ENCODE results near the gene SPACA9.

DNA sequence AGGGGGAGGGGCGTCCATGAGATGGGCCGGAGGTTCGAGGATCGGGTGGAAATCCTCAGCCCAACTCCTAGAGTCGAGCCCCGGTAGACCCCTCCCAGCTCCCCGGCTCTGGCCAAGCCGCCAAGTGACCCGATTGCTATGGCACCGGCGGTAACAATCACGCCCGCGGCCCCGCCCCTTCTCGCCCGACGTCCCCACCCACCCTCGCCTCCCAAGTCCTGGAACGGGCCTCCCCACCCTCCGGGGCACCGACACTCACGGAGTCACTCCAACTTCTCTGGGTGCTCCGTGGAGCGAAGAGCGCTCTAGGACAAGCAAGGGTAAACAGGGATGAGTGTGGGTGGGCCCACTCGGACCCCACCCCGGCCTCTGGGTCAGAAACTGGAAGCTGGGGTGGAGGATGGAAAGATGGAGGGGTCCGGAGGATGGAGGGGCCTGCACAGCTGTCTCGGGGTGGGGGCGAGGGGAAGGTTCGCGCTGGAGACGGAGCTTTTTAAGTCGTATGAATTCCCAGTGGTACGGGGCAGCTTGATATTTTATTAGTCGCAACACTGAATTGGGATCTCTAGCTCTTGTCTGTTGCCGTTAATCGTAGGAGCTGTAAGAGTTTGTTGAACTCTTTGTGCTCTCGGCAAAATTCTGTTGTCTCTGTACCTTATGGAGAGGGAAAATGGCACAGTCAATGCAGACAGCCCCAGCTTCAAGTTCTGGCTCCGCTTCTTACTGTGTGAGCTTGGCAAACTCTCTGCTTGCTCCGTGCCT is at the start of gene SPACA9:
- TF ChIP-seq, protein P1, sequence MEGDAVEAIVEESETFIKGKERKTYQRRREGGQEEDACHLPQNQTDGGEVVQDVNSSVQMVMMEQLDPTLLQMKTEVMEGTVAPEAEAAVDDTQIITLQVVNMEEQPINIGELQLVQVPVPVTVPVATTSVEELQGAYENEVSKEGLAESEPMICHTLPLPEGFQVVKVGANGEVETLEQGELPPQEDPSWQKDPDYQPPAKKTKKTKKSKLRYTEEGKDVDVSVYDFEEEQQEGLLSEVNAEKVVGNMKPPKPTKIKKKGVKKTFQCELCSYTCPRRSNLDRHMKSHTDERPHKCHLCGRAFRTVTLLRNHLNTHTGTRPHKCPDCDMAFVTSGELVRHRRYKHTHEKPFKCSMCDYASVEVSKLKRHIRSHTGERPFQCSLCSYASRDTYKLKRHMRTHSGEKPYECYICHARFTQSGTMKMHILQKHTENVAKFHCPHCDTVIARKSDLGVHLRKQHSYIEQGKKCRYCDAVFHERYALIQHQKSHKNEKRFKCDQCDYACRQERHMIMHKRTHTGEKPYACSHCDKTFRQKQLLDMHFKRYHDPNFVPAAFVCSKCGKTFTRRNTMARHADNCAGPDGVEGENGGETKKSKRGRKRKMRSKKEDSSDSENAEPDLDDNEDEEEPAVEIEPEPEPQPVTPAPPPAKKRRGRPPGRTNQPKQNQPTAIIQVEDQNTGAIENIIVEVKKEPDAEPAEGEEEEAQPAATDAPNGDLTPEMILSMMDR (IDR thresholded peaks at IDR 0.05; ENCODE audit: insufficient read depth, low read depth, low read length) = no peak
- no peak for TF ChIP-seq EZH2 (IDR thresholded peaks at IDR 0.05; ENCODE audit: insufficient read depth, low read length)
